ENCODE data around the gene P4HTM.

DNA sequence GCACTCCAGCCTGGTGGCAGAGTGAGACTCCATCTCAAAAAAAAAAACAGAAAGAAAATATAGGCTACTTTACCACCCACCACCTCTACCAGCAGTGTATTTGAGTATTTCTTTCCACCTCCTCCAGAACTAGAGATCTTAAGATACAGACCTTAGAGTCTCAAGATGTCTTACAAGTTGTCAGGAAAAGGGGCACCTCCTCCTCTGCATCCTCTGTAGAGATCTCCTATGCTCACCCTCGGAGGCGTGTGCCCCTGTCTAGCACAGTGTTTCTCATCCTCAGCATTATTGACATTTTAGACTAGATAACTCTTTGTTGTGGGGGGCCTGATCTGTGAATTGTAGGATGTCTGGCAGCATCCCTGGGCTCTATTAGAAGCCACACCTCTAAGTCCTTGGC is 27.7 kb upstream of the P4HTM start:
- TF ChIP-seq, protein P1, sequence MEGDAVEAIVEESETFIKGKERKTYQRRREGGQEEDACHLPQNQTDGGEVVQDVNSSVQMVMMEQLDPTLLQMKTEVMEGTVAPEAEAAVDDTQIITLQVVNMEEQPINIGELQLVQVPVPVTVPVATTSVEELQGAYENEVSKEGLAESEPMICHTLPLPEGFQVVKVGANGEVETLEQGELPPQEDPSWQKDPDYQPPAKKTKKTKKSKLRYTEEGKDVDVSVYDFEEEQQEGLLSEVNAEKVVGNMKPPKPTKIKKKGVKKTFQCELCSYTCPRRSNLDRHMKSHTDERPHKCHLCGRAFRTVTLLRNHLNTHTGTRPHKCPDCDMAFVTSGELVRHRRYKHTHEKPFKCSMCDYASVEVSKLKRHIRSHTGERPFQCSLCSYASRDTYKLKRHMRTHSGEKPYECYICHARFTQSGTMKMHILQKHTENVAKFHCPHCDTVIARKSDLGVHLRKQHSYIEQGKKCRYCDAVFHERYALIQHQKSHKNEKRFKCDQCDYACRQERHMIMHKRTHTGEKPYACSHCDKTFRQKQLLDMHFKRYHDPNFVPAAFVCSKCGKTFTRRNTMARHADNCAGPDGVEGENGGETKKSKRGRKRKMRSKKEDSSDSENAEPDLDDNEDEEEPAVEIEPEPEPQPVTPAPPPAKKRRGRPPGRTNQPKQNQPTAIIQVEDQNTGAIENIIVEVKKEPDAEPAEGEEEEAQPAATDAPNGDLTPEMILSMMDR (IDR thresholded peaks at IDR 0.05; ENCODE audit: extremely low read depth in 1 of 2, insufficient read depth in 1 of 2, low read depth in 1 of 2, low read length in 2 of 2): no peak
- TF ChIP-seq FOS (IDR thresholded peaks at IDR 0.05; ENCODE audit: borderline replicate concordance, insufficient read depth, low read length) (no peak), POLR2AphosphoS5 (IDR thresholded peaks at IDR 0.05; ENCODE audit: insufficient read depth, low read depth, low read length) (no peak), POLR2A (IDR thresholded peaks at IDR 0.05; ENCODE audit: low read depth, low read length) (no peak), EZH2 (IDR thresholded peaks at IDR 0.05; ENCODE audit: borderline replicate concordance, low read depth, low read length, severe bottlenecking) (no peak)

Measured in endothelial cell of umbilical vein (primary cell).